ENCODE measurements around the gene SAYSD1. TPM values are rescaled to one million over a fixed set of nuclear protein-coding genes. Genes with fewer than 3 reads are reported as not detected.

Gene SAYSD1
- total RNA-seq, 1 experiment from 2014 or later = 9.4 TPM

GRCh38 chr6:39128832-39129231, 13.8 kb upstream of the SAYSD1 start:
- H2BK20ac ChIP-seq (ENCODE audit: low read depth, low read length, poor library complexity, severe bottlenecking) = no peak overlapping the region
- H3K4me1 ChIP-seq (ENCODE audit: insufficient read depth, low read length) = peaks cover 2% of the 10 kb centered on the region; the same call in 1 of the 2 replicates
- H2BK12ac ChIP-seq (ENCODE audit: insufficient read length, low read depth, low read length) = no peak overlapping the region
- H3K9me3 Mint-ChIP-seq = peaks cover 0 to 2% of the 10 kb centered on the region in 2 experiments; a peak in 2 of 5 replicates
- H4K8ac ChIP-seq (replicated peaks; ENCODE audit: insufficient read length, low read depth, low read length) = no peak overlapping the region
- no peak for DNase-seq
- H4K91ac ChIP-seq (ENCODE audit: insufficient read length, low read depth, low read length) = no peak overlapping the region
- H3K9ac ChIP-seq (ENCODE audit: extremely low read depth, insufficient read length, low read length) = no peak overlapping the region
- H3K79me1 ChIP-seq (ENCODE audit: insufficient read depth, low read depth, low read length, poor library complexity, severe bottlenecking) = no peaks in the 10 kb centered on the region
- H3K27ac ChIP-seq (ENCODE audit: insufficient read length, low read depth, low read length) = no peak overlapping the region
- no peak overlapping the region for H3K27ac Mint-ChIP-seq
- H2AFZ ChIP-seq (ENCODE audit: low read length) = no peak overlapping the region
- H3K56ac ChIP-seq (ENCODE audit: insufficient read length, low read depth, low read length) = no peak overlapping the region
- H3K36me3 Mint-ChIP-seq (ENCODE audit: insufficient read depth in 1 of 3, low read depth in 3 of 3) = no peaks in the 10 kb centered on the region
- H3K4me3 Mint-ChIP-seq = no peak overlapping the region
- H4K20me1 ChIP-seq (ENCODE audit: control insufficient read depth, insufficient read depth, insufficient read length) = no peaks in the 10 kb centered on the region
- no peak overlapping the region for H4K5ac ChIP-seq (ENCODE audit: insufficient read length, low read depth, low read length)
- peaks cover 12% of the 10 kb centered on the region for H3K27me3 Mint-ChIP-seq (ENCODE audit: low read depth)
- H3K18ac ChIP-seq (ENCODE audit: insufficient read length, low read depth, low read length) = no peak overlapping the region
- no peak for TF ChIP-seq CTCF (conservative IDR thresholded peaks at IDR 0.05)
- no peaks in the 10 kb centered on the region for H3K79me2 ChIP-seq (ENCODE audit: insufficient read depth, low read length)
- H3K4ac ChIP-seq (ENCODE audit: low read depth, low read length) = no peak overlapping the region
- H3K9me3 ChIP-seq (ENCODE audit: control insufficient read depth, low read depth, low read length) = no peaks in the 10 kb centered on the region
- no peak overlapping the region for H3K4me2 ChIP-seq (ENCODE audit: insufficient read depth, insufficient read length, low read length)
- no peaks in the 10 kb centered on the region for H3K23me2 ChIP-seq (ENCODE audit: insufficient read length, low read depth, low read length, poor library complexity, severe bottlenecking)
- no peak overlapping the region for H2AK5ac ChIP-seq (ENCODE audit: insufficient read length, low read length)
- H2BK15ac ChIP-seq (ENCODE audit: low read depth, low read length) = no peak overlapping the region
- H3K14ac ChIP-seq (ENCODE audit: insufficient read depth, low read length) = no peak overlapping the region
- peaks cover 8 to 15% of the 10 kb centered on the region in 2 experiments; a peak in 3 of 4 replicates for H3K4me1 Mint-ChIP-seq
- no peak overlapping the region for H2BK120ac ChIP-seq (ENCODE audit: low read depth, low read length, poor library complexity, severe bottlenecking)
- H3K27me3 ChIP-seq (ENCODE audit: insufficient read depth, low read length) = no peaks in the 10 kb centered on the region
- H2BK5ac ChIP-seq (ENCODE audit: insufficient read length, low read length) = no peak overlapping the region
- no peak overlapping the region for H3K23ac ChIP-seq (ENCODE audit: insufficient read length, low read depth, low read length)
- H3T11ph ChIP-seq (ENCODE audit: low read length) = no peak overlapping the region

Measured in H9 (cell line).